GM18508 (cell line): ENCODE data around the gene CLEC20A.

Source experiments
- ATAC-seq: cut with Tn5 transposase; IDR thresholded peaks from one replicate; pipeline ENCODE4 v1.9.1; 2021; ENCODE audit warnings: moderate number of reproducible peaks; ENCODE audit not compliant: insufficient read depth, unreplicated experiment

CLEC20A gene

DNA sequence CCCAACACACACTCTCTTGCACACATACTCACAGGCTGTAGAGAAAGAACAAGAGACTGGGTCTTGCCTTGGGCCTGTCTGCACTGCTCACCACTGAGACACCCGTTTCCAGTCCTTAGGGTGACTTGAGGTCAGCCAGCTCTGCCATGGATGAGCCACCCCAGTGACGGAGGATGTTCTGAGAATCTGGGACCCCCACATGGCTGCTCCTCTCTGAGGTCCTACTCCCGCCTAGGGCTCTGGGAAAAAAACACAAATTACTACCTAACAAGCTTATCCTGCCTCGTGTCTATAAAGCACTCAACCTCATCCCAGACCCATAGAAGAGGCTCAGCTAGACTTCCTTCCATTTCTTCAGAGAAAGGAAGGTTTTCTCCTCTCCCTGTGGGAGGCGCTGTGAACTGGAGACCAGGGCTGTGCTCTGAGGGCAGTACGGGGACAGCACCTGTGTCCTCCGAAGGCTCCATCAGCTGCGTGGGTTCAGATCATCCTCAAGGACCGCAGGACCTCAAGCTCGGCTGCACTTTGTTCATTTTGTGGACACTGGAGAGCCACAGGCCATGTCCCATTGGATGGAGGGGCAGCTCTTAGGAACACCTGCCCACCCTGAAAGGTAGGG is 4.3 kb upstream of the CLEC20A start:
- no peak for ATAC-seq

DNA sequence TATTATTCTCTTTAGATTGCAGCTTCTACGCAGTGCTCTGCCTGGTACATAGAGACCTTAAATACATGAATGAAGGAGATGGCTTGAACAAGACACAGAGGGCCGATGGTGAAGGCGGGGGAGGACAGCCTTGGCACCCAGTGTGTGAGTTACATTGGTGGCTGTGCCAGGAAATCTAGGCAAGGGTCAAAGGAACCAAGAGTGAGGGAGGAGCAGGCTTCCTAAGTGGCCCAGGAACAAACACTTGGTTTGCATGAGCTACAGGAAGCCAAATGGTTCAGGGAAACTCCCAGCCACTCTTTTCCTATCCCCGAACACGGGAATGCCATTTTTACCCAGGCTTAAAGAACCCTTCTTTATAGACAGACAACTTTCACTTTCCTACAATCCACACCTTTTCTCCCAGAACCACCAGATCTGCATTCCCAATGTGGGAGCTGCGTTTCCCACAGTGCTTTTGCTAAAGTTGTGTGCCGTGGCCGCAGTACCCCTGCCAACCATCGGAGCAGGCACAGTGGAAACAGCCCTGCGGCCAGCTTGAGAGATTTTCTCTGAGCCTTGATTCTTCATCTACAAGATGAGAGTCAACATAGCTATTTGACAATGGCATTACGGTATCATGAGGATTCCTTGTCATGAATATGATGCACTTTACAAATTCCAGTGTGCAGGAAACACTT is 3.5 kb upstream of the CLEC20A start:
- ATAC-seq, result no peak

DNA sequence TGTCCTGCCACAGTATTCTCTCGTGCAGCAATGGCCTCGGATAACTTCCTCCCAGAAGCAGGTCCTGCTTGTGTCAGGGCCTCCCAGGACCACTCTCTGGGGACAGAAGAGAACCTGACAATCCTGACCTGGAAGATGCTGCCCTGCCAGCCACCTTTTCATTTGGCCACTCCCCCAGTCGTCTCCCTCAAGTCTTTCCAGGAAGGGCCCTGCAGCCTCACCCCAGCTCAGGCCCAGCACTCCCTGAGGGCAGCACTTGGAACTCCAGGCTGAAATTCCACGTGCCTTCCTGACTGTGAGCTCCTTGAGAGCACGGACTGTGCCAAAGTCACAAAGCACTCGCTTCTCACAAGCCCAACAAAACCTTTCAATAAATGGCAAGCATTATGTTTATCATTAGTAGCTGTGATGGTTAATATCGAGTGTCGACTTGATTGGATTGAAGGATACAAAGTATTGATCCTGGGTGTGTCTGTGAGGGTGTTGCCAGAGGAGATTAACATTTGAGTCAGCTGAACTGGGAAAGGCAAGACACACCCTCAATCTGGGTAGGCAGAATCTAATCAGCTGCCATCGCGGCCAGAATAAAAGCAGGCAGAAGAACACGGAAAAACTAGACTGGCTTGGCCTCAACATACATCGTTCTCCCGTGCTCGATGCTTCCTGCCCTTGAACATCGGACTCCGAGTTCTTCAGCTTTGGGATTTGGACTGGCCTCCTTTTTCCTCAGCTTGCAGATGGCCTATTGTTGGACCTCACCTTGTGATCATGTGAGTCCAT is 2.3 kb upstream of the CLEC20A start:
- no peak for ATAC-seq

DNA sequence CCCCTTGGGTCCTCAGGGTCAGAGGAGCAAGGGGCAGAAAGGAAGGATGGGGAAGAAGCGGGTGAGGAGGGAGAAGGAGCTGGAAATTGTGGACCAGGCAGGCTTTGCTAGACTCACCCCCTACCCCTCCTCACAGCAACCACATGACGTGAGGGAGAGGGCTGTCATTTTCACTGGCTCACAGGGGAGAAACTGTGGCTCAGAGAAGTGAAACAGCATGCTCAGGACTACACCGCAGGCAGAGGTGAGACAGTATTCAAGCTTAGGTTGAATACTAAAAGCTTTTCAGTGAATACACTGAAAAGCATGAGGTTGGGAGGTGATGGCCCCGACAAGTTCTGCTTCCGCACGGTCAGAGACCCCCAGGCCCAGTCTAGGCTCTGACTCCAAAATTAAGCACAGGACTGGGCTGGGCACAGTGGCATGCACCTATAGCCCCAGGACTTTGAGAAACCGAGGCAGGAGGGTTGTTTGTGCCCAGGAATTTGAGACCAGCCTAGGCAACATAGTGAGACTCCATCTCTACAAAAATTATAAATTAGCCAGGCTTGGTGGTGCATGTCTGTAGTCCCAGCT is 1.2 kb upstream of the CLEC20A start:
- ATAC-seq, result no peak

DNA sequence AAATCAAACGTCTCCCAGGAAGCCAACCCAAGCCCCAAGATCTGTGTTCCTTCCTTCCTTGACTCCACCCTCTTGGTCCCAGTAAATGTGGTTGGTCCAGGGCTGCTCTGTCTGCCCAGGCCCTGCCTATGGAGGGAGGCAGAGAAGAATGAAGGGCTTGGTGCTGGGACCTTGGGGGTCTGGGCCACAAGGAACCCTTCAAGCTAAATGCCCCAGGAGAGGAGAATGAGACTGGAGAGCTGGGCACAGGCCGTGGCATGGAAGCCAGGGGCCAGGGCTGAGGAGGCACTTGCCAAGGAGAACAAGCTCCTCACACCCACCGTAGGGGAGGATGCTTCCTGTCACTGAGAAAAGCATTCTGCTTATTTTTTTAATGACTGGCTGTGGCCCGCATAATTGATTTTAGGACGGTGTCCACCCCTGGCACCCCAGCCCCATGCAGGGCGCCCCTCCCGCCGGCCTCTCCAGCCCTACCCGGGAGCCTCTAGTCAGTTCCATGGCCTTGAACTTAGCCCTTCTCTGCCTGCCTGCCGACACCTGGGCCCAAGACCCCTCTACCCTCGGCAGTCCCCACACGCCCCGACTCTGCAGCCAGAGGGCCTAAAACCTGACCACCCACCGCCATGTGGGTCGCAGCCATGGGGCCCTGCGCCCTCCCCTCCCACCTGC is 889 bp downstream of the CLEC20A start:
- ATAC-seq, result no peak

DNA sequence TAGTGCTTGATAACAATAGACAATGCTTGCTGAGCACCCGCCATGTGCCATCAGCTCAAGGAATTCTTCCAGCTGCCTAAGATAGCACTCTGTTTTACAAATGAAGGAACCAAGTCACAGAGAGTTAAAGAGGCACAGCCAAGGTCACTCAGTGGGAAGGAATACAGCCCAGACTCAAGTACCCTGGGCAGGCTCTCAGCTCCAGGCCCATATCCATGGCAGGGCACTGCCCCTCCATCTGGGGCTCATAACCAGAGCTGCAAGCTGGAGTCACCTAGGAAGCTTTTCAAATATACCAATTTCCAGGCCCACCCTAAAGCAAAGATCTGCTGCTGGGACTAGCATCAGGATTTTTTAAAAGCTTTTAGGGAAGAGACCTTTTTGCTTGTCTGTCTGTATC is 1.6 kb downstream of the CLEC20A start:
- ATAC-seq, result no peak

DNA sequence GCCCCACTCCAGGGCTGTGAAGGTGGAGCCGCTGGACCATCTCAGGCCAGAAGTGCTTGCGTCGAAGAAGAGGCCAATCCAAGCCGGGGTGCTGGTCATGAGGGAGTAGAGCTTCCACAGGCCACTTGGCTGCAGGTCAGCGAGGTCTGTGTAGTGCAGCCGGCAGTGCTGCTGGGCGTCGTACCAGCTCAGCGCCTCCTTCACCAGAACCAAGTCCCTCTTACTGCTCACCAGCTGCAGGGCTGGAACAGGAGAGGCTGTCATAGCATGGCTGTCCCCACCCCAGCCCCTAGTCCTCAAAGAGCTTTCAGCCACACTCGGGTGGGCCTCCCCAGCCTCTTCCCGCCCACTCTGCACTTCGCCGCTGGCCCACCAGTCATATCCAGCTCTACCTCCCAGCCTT is 2.2 kb downstream of the CLEC20A start:
- ATAC-seq, result no peak

DNA sequence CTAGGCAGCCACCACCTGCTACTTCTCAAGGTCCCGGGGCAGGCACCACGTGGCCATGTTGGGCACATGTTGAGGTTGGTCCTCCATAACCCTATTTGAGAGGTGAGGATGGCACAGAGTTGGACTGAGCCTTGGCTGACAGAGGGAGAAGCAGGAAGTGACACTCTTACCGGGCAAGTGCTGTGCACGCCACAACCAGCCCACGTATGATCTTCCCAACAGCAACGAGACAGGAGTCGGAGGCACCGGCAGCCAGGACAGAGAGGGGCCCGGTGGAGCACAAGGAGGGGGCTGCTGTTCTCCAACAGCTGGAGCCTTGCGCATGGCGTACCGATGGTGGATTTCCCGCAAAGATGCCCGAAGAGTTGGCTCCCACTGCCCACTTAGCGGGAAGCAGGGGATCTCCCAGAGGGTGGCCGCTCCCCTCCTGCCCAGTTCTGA is 3.4 kb downstream of the CLEC20A start:
- ATAC-seq, result no peak

DNA sequence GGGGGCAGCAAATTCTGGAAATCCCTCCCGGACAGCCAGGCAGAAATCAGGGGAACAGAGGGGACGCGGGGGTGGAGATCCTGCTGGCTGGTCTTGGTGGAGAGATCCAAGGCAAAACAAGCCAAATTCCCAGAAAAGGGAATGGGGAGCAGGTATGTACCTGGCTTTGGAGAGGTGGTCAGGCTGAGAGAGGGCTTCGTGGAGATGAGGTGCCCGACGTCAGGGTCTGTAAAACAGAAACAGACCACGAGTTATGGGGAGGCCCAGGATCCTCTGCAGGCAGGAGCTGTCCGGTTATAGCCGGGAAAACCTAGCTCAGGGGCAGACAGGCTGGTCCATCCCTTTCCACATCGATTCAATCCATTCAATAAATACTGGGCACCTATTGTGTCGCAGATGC is 4.4 kb downstream of the CLEC20A start:
- ATAC-seq, result no peak

DNA sequence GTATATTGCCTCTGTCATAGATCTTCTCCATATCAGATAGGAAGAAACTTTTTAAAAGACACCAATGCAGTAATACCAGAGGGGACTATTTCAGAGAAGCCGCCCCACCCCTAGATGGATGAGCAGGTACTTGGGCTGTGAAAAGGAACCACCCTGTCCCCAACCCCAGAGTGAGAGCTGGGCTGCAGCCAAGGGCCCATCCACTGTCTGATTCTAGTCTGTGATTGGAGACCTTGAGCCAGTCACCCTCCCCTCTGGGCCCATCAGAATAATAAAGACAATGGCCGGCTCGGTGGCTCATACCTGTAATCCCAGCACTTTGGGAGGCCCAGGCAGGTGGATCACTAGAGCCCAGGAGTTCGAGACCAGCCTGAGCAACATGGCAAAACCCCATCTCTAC is 5.0 kb downstream of the CLEC20A start:
- ATAC-seq, result no peak

DNA sequence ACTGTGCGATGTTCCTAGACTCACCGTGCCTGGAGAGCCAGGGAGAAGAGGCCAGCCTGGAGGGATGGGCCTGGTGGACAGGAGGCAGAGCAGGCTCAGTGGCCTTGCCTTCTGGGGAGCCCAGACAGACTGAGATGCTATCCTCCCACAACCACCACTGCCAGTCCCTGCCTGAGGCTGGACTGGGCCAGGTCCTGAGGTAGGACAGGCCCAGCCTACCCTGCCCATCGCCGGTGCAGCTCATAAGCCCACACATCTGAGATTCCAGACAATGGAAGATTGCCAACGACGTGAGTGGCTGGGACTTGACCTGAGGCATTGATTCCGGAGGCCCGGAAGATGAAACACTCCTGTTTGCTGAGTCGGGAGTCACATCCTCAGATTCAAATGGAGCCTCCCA is 5.8 kb downstream of the CLEC20A start:
- ATAC-seq, result no peak

DNA sequence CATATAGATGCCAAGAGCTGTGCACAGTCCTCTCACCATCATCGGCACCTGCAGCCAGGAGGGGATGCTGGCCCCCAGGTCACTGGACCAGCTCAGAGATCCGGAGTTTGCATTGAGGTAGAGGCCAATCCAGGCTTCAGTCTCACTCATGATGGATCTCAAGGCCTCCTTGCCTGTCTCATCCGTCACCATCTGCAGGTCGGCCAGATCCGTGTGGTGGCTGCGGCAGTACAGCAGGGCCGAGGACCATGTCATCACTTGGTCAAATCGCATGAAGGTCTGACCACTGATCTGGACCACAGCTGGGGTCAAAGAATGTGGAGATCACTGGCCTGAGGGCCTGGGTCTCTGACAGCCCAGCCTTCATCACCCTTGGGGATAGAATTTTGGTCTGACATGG is 6.6 kb downstream of the CLEC20A start:
- no peak for ATAC-seq

DNA sequence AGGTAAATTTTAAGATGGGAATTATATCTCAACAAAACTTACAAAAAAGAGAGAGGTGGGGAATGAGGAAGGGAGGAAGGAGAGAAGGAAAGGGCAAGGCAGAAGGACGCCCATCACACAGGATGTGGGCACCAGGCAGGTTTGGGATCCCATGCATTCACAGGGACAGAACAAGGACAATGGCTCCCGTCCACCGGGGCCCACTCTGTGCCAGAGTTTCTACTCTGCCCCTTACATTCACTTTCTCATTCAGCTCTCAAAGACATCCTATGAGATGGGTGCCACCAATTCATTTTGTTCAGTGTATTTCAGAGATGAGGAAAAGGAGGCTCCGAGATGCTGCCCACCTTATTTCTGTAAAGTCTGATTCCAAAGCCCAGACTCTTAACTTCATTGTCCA is 7.4 kb downstream of the CLEC20A start:
- ATAC-seq, result no peak

DNA sequence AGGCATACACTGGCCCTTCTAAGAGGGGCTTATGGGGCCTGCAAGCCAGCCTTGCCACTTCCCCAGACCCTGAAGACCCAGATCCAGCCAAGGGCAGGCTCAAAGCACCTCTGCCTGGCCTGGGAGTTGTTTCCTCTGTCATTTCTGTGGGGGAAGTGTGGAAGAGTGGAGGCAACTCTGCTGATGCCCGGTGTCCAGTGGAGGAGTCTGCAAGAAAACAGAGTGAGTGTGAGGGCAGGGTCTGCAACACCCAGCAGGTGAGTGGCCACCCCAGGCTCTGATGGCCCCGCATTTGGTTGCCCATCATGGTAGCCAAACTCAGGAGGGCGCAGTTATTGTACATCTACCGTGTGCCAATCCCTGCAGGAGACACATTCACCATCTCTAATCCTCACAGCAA is 8.4 kb downstream of the CLEC20A start:
- no peak for ATAC-seq

DNA sequence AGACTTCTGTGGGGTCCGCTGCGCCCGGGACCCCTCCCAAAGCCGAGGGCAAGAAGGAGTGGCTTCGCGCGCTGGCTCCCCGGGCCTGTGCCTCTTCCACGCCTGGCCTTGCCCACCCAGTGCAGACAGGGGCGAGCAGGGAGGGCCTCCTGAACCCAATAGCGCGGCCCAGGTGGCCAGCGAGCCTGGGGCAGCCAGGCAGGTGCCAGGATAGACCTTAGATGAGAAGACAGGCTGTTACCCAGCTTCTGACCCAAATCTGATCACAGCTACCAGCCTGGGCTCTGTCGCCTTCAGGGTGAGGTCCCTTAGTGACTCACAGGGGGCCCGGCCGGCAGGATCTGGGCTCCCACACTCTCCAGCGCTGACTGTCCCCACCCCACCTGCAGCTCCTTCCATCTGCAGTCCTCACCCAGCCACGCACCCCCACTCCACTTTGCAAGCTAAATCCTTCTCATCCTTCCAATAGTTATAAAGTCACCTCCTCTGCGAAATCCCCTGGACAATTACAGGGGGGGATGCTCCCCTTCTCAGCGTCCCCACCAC is 9.6 kb downstream of the CLEC20A start:
- ATAC-seq, result no peak

DNA sequence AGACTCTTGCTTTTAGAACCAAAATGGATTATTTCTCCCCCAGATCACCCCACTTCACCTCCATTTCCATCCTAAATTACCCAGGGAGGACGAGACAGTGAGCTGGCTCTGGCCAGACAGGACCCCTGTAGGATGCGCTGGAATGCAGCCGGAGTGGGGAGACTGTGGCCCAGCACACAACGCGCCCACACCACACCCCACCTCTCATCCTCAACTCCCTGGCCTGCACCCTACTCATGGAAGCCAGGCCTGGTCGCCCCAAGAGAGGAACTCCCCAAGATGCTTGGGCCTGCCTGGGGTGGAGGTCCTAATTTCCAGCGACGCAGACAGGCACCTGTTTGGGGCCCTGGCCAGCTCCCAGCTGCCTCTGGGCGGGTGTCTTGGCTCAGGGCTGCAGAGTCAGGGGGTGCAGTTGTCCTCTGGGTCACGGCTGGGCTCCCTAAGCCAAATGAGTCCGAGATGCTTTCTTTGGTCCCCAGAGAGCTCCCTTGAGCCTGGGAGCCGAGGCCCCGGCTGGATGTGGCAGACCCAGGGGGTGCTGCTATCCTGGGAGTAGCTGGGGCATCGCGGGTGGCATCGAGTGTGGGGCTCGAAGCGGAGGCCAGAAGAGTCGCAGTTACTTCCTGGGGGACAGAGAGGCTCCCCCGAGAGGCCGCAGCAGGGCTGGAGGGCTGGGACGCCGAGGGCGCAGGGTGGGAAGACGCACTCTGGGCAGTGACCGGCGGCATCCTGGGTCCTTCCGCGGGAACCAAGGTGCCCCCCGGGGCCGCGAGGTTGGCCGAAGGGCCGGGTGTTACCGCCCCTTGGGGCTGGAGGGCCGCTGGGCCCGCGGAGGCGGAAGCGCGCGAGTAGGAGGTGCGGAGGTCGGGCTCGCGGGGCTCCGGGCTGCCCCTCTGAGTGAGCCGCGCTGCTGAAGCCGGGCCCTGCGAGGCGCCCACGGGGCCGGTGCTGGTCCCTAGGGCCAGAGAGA is 10.4 kb downstream of the CLEC20A start:
- ATAC-seq, result no peak

DNA sequence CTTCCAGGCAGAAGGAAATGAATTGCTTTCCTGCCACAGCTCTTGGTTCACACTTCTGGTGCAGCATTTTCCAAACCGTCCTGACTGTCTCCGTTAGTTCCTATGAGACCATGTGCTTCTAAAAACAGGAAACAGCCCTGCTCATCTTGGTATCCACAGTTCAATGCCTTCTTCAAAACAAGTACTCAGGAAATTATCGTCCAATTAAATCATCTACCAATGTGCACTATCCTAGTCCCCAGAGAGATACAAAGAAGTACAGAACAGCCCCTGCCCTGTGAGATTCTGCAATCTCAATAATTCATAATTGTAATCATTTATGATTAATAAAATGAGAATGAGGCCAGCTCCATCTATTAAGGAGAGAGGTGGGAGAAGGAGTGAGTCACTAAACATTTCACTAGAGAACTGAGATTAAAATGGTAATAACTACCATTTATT is 11.2 kb downstream of the CLEC20A start:
- no peak for ATAC-seq

DNA sequence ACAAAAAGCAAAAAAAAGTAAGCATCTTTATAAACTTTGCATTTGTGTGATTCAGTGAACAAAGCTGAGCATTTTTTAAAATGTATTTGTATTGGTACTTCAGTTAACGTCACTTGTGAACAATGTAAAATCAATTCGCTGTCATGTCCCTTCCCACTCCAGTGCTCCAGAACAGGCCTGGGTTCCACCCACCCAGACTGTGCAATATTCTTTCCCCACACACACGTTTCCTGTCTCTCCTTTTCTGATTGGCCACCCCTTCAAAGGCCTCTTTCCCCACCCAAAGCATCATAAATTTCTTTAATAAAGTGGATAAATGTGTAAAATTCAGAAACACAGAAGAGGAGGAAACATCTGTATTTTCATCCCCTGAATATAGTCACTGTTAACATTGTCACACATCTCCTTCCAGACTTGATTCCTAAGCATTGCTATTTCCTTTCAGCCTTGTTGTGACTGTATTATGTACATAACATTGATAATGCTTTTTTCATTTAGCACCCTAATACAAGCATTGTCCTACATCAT is 12.0 kb downstream of the CLEC20A start:
- ATAC-seq, result no peak
